Activated naive CD8-positive, alpha-beta T cell (primary cell): ENCODE data around the gene BRD1.

Experiments
- H3K27ac Mint-ChIP-seq: one replicate; pipeline ENCODE4 v1.8.0; 2021; ENCODE audit warnings: mixed read lengths
- H3K27me3 Mint-ChIP-seq: one replicate; pipeline ENCODE4 v1.8.0; 2021; ENCODE audit warnings: mixed read lengths
- H3K36me3 Mint-ChIP-seq: one replicate; pipeline ENCODE4 v1.8.0; 2021; ENCODE audit warnings: mixed read lengths
- H3K4me1 Mint-ChIP-seq: one replicate; pipeline ENCODE4 v1.8.0; 2021; ENCODE audit warnings: low read depth, mixed read lengths
- H3K4me3 Mint-ChIP-seq: one replicate; pipeline ENCODE4 v1.8.0; 2021; ENCODE audit warnings: mild to moderate bottlenecking, mixed read lengths
- H3K9me3 Mint-ChIP-seq: one replicate; pipeline ENCODE4 v1.8.0; 2021; ENCODE audit warnings: low read depth, mixed read lengths

Gene BRD1

GRCh38 chr22:49827853-49828598, at the start of gene BRD1:
Gene BRD1 (minus strand): TSS chr22:49827873. CDS start chr22:49824317, 3,556 bp downstream.
- H3K4me1 Mint-ChIP-seq: peaks cover 43% of the 10 kb centered on the region
- no peaks in the 10 kb centered on the region for H3K27me3 Mint-ChIP-seq

GRCh38 chr22:49873228-49873940, 45.7 kb upstream of the BRD1 start:
- Mint-ChIP-seq H3K4me1 (peaks cover 41% of the 10 kb centered on the region), H3K27ac (no peak overlapping the region), H3K9me3 (peaks cover 11% of the 10 kb centered on the region), H3K36me3 (peaks cover 18% of the 10 kb centered on the region), H3K27me3 (no peaks in the 10 kb centered on the region), H3K4me3 (no peak overlapping the region)

More at GRCh38 chr22:49827853-49828598, at the start of gene BRD1:
- H3K36me3 Mint-ChIP-seq: peaks cover 7% of the 10 kb centered on the region
- H3K9me3 Mint-ChIP-seq: no peaks in the 10 kb centered on the region
- H3K4me3 Mint-ChIP-seq: peak within 1 kb of the TSS; percentile 92
- peak within 1 kb of the TSS; percentile 83 for H3K27ac Mint-ChIP-seq

- Mint-ChIP-seq H3K36me3 (peaks cover 17% of the 10 kb centered on the region), H3K4me1 (peaks cover 52% of the 10 kb centered on the region), H3K9me3 (peaks cover 11% of the 10 kb centered on the region), H3K4me3 (no peak overlapping the region), H3K27ac (peak overlapping the region; percentile 23), H3K27me3 (no peaks in the 10 kb centered on the region)
These were observed 44.7 kb upstream of the BRD1 start for GRCh38 chr22:49872347-49872746.

GRCh38 chr22:49871482-49871881, 43.8 kb upstream of the BRD1 start:
- H3K9me3 Mint-ChIP-seq: peaks cover 11% of the 10 kb centered on the region
- H3K27ac Mint-ChIP-seq: no peak overlapping the region
- no peak overlapping the region for H3K4me3 Mint-ChIP-seq
- H3K4me1 Mint-ChIP-seq: peaks cover 56% of the 10 kb centered on the region
- peaks cover 24% of the 10 kb centered on the region for H3K36me3 Mint-ChIP-seq
- H3K27me3 Mint-ChIP-seq: no peaks in the 10 kb centered on the region

- no peaks in the 10 kb centered on the region for H3K27me3 Mint-ChIP-seq
- peaks cover 61% of the 10 kb centered on the region for H3K4me1 Mint-ChIP-seq
- peaks cover 33% of the 10 kb centered on the region for H3K36me3 Mint-ChIP-seq
- H3K9me3 Mint-ChIP-seq: peaks cover 18% of the 10 kb centered on the region
- peak overlapping the region; percentile 62 for H3K27ac Mint-ChIP-seq
- H3K4me3 Mint-ChIP-seq: peak overlapping the region; percentile 17
These were observed 42.4 kb upstream of the BRD1 start for GRCh38 chr22:49869845-49870712.

GRCh38 chr22:49869086-49869830, 41.6 kb upstream of the BRD1 start:
- H3K27me3 Mint-ChIP-seq: no peaks in the 10 kb centered on the region
- H3K27ac Mint-ChIP-seq: peak overlapping the region; percentile 58
- H3K9me3 Mint-ChIP-seq: peaks cover 18% of the 10 kb centered on the region
- H3K36me3 Mint-ChIP-seq: peaks cover 30% of the 10 kb centered on the region
- no peak overlapping the region for H3K4me3 Mint-ChIP-seq
- peaks cover 60% of the 10 kb centered on the region for H3K4me1 Mint-ChIP-seq

- Mint-ChIP-seq H3K27me3 (no peaks in the 10 kb centered on the region), H3K4me1 (peaks cover 63% of the 10 kb centered on the region), H3K36me3 (peaks cover 27% of the 10 kb centered on the region), H3K27ac (peak overlapping the region; percentile 25), H3K9me3 (peaks cover 18% of the 10 kb centered on the region), H3K4me3 (peak overlapping the region; percentile 20)
These were observed 39.9 kb upstream of the BRD1 start for GRCh38 chr22:49867303-49868265.

GRCh38 chr22:49866646-49867045, 39.0 kb upstream of the BRD1 start:
- peaks cover 27% of the 10 kb centered on the region for H3K36me3 Mint-ChIP-seq
- no peak overlapping the region for H3K27ac Mint-ChIP-seq
- no peaks in the 10 kb centered on the region for H3K27me3 Mint-ChIP-seq
- peaks cover 64% of the 10 kb centered on the region for H3K4me1 Mint-ChIP-seq
- no peak overlapping the region for H3K4me3 Mint-ChIP-seq
- peaks cover 18% of the 10 kb centered on the region for H3K9me3 Mint-ChIP-seq

- H3K4me3 Mint-ChIP-seq: no peak overlapping the region
- no peaks in the 10 kb centered on the region for H3K27me3 Mint-ChIP-seq
- H3K36me3 Mint-ChIP-seq: peaks cover 27% of the 10 kb centered on the region
- H3K9me3 Mint-ChIP-seq: peaks cover 18% of the 10 kb centered on the region
- no peak overlapping the region for H3K27ac Mint-ChIP-seq
- H3K4me1 Mint-ChIP-seq: peaks cover 68% of the 10 kb centered on the region
These were observed 38.5 kb upstream of the BRD1 start for GRCh38 chr22:49866134-49866533.

GRCh38 chr22:49865156-49865555, 37.5 kb upstream of the BRD1 start:
- no peaks in the 10 kb centered on the region for H3K27me3 Mint-ChIP-seq
- peaks cover 27% of the 10 kb centered on the region for H3K36me3 Mint-ChIP-seq
- H3K4me3 Mint-ChIP-seq: no peak overlapping the region
- H3K9me3 Mint-ChIP-seq: peaks cover 18% of the 10 kb centered on the region
- peaks cover 64% of the 10 kb centered on the region for H3K4me1 Mint-ChIP-seq
- no peak overlapping the region for H3K27ac Mint-ChIP-seq

GRCh38 chr22:49863931-49864330, 36.3 kb upstream of the BRD1 start:
- Mint-ChIP-seq H3K4me1 (peaks cover 58% of the 10 kb centered on the region), H3K4me3 (no peak overlapping the region), H3K9me3 (peaks cover 8% of the 10 kb centered on the region), H3K36me3 (peaks cover 22% of the 10 kb centered on the region), H3K27ac (peak overlapping the region; percentile 28), H3K27me3 (no peaks in the 10 kb centered on the region)

- Mint-ChIP-seq H3K4me1 (peaks cover 56% of the 10 kb centered on the region), H3K4me3 (no peak overlapping the region), H3K27ac (peak overlapping the region; percentile 22), H3K9me3 (peaks cover 8% of the 10 kb centered on the region), H3K27me3 (no peaks in the 10 kb centered on the region), H3K36me3 (peaks cover 21% of the 10 kb centered on the region)
These were observed 34.8 kb upstream of the BRD1 start for GRCh38 chr22:49862496-49862776.

- Mint-ChIP-seq H3K27me3 (no peaks in the 10 kb centered on the region), H3K9me3 (peaks cover 8% of the 10 kb centered on the region), H3K4me3 (no peak overlapping the region), H3K27ac (peak overlapping the region; percentile 22), H3K4me1 (peaks cover 54% of the 10 kb centered on the region), H3K36me3 (peaks cover 16% of the 10 kb centered on the region)
These were observed 34.2 kb upstream of the BRD1 start for GRCh38 chr22:49861642-49862495.
